GM21447 (cell line): ENCODE results near the gene GNB1.
"Not testable (repeated sequence)": the region's sequence is repeated elsewhere in the genome, so short reads cannot be mapped to it uniquely, and the experiment has no call there.

Source experiments
- ATAC-seq: cut with Tn5 transposase; IDR thresholded peaks from one replicate; pipeline ENCODE4 v1.9.1; 2021; ENCODE audit not compliant: unreplicated experiment

The GNB1 gene

DNA sequence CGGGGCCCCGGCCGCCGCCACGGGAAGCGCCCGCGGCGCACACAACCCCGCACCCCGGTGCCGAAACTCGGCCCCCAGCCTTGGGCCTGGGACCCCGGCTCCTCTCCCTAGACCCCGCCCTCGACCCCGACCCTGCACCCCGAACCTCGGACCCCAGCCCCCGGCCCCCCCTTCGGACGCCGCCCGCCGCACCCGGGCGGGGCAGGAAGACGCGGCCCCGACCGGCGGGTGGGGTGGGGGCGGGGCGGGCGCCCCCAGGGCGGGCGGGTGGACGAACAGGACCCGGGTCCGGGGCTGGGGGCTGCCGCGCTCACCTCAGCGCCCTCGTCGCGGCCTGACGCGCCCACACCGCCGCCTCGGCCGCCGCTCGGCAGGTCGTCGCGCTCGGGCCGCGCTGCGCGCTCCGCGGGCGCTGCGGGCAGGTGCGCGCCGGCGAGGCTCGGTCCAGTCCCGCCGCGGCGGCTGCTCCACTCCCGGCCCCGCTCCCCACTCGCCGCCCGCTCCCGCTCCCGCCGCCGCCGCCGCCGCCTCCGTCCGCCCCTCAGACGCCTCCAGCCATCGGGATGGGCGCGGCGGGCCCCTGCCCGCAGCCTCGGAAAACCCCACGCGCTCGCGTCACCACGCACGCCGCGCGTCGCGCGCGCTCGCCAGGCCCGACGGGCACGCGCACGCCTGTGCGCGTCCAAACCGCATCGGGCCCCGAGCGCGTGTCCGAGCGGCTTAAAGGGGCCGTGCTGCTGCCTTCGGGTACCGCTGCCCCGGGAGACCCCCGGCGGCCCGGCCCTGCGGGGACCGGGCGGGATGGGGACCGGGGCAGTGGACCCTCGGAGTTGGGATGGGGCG, at the start of gene GNB1:
GNB1 (minus strand) TSS at position 582 of the 843 bp plus-strand sequence. CDS start 65,634 bp downstream, outside the sequence.
- peak; percentile 59 for ATAC-seq

DNA sequence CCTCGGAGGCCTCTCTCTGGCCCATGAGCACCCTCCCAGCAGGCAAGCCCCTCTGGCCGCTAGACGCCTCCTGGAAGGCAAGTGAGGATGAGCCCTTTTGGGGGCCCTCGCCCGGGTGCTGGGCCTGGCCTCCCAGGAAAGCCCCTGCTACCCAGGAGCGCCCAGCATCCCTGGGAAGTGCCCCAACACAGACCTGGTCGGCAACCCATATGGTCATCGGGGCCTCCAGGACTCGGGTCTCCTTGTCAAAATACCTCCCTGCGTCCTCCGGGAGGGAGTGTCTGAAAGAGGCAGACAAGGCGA, 49.2 kb upstream of the GNB1 start:
- no peak for ATAC-seq

DNA sequence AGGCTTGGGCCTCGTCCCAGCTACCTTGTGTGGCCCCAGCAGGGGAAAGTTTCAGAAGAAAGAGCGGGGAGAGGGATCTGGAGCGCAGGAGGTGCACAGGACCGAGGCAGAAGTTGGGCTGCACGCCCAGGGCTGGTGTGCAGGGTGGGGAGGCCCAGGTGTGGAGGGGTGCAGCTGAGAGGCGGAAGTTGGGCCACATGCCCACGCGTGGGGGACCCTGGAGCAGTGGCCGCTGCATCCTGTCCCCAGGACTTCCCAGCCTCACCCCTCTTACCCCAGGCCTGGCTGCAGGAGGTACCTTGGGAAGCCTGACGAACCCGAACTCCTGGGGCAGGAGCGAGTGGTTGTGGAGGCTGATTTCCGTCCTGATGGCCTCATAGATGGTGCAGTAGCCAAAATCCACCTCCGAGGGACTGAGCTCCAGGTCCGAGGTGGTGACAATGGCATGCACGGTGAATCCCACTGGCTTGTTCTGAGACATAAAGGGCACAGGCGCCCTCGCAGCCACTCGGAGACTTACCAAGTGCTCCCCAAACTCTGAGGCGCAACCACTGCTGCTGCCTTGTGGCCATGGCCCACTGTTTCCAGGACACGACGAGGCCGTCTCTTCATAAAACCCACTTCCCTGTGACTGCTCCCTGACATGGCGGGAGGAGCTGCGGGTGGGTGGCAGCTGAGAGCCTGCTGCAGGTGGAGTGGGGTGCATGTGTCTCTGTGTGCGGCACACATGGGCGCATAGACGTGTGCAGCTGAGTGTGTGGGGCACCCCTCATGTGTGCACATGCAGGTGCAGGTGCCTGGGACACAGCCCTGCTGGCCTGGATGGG, 48.6 kb upstream of the GNB1 start:
- no peak for ATAC-seq

DNA sequence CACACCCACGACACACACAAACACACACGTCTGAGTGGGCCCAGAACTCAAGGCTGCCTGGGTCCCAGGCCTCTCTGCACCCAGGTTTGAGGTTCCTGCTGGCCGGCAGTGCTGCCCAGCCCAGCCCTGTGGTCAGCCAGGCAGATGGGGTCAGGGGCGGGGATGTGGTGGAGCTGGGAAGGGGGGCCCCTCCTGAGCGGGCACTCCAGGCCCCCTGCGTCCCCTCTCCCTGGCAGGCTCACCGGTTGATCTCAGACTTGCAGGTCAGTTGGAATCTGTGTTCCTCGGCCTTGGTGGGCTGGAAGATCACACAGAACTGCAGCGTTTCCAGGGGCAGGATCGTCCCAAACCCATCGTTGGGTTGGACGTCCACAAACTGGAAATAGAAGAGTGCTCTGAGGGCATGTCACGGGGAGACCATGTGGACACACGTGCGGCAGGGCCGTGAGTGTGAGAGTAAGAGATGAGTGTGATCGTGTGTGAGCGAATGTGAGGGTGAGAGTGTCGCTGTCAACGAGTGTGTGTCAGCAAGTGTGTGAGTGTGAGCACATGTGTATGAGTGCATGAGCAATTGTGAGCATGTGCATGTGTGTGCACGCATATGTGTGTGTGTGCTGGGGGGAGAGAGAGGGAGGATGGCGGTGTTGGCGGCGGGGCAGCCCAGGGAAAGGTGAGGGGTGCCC, 47.9 kb upstream of the GNB1 start:
- no peak for ATAC-seq

DNA sequence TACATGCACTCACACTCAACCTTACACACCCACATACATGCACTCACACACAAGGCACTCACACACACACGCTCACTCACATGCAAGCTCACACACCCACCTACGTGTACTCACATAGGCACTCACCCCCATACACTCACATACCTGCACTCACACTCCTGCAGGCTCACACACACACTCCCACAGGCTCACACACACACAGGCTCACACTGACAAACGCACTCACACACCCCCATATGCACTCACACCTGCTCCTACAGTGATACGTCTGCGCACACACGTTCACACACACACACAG, 47.3 kb upstream of the GNB1 start:
- ATAC-seq = no peak

DNA sequence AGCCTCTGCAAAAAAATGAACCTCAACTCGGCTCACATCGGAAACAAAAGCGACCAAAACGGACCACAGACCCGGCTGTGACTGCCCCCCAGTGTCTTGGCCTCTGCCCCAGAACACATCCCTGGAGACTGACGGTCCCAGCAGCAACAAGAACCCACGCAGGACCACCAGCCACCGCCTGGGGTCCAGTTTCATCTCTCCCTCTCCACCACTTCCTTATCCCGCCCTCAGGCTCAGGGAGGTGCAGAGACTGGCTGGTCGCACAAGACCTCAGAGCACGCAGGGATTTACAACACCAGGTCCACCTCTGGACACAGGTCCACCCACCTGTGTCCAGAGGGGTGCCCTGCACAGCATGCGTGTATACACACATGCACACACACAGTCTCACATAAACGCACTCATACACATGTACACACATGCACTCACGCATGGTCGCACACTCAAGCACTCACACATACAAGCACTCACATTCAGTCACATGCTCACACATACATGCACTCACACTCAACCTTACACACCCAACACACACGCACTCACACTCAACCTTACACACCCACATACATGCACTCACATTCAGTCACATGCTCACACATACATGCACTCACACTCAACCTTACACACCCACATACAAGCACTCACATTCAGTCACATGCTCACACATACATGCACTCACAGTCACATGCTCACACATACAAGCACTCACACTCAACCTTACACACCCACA, 46.8 kb upstream of the GNB1 start:
- no peak for ATAC-seq

DNA sequence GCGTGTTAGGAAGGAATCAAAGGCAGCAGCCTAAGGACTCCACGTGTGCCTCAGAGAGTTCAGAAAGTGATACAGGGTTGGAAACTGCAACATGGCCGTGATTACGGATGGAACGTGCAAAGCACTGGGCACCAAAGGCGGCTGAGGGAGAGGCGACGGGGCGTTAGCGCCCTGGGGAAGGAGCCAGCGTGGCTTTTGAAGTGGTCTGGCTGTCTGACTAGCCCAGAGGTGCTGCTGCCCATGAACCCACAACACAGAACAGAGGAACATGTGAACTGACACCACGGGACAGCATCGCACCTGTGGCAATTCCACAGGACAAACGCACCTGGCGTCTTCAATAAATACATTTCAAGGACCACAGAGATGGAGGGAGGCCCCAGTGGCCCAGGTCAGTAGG, 46.2 kb upstream of the GNB1 start:
- no peak for ATAC-seq

DNA sequence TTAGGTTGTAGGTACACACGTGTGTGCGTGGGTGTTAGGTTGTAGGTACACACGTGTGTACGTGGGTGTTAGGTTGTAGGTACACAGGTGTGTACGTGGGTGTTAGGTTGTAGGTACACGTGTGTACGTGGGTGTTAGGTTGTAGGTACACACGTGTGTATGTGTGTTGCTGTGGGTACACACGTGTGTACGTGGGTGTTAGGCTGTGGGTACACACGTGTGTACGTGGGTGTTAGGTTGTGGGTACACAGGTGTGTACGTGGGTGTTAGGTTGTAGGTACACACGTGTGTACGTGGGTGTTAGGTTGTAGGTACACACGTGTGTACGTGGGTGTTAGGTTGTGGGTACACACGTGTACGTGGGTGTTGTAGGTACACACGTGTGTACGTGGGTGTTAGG, 44.0 kb upstream of the GNB1 start:
- ATAC-seq = not testable (repeated sequence)

DNA sequence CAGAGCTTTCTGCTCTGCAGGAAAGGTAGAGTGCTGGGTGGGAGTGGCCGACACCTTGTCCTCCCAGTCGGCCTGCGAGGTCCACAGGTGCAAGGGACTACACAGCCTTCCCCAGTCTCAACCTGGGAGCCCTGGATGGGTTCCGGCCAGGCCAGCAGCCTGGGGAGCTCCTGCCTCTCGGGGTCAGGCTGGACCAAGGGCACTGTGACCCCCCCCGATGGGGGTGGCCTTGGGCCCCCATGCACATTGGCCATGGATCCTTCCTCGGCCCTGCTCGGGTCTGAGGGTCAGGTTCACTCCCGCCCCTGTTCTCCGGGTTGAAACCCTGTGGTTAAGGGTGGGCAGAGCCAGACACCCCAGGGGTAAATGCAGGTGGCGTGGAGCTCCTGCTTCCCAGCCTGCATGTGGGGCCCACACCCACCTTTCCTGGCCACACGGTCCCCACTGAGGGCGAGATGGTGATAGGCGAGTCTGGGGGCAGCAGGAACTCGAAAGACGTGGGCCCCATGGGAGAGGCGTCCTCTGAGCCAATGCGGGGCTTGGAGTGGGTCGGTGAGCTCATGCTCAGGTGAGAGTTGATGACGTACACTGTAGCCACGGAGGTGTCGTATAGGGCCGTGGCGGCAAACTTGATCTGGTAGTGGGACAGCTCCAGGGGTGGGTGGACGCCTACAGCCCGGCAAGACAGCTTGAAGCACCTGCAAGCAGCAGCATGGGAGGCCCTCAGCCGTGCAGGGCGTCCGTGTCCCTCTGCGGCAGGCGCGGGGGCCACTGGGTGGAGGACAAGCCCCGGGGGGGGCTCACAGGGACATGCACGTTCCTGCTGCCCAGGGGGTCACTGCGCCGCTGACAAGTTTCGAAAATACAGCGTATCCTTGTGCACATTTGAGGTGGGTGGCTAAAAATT, 39.0 kb upstream of the GNB1 start:
- no peak for ATAC-seq

DNA sequence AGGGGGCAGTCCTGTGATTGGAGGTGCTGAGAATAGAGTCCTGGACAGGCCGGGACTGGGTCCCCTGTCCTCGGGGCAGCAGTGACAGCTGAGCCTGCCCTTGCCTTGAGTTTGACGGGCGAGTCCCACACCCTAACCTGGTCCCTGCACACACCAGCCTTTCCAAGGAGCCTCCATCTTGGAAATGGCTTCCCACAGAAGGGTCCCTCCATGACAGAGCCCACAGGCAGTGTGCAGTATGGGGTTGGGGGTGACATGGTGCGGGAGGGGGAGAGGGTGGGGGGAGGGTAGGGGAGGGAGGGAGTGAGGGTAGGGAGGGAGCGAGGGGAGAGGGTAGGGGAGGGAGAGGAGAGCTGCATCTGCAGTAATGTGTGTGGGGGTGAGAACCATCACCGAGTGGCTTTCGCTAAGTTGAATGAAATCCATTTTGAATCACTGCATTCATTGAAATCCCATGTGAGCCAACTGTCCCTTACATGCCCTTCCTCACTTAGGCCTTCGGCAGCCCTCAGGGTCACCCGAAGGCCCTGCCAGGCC, 38.3 kb upstream of the GNB1 start:
- no peak for ATAC-seq

DNA sequence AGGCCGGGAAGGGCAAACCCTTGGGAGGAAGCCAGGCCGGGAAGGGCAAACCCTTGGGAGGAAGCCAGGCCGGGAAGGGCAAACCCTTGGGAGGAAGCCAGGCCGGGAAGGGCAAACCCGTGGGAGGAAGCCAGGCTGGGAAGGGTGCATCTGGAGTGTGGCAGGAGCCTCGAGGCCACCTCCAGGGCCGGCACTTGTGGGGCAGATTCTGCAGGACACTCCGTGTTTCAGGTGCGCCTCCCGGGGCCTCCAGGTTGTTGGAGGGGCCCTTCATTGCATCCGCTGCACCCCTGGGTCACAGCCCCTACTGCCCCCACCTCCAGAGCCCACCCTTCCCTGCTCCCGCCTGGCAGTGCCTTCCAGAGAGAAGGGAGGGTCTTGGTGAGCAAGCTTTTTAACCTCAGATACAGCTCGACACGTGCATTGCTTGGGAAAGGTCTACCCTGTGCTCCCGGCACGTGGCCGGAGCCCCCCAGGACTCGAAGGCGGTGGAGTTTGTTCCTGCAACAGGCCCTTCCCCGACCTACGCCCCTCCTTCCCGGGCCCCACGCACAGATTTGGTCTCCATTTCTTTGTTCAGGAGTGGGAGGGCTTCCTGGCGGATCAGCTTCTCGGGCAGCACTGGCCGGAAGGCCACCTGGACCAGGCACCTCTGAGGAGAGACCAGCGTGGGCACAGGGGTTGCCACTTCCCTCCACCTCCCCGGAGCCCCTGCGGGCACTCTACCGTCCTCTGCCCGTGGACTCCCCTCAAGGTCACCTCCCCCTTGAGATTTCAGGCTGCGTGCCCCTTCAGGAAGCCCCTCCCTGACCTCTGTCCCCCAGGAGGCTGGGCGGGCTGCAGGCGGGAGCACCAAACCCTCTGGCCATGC, 37.6 kb upstream of the GNB1 start:
- no peak for ATAC-seq

DNA sequence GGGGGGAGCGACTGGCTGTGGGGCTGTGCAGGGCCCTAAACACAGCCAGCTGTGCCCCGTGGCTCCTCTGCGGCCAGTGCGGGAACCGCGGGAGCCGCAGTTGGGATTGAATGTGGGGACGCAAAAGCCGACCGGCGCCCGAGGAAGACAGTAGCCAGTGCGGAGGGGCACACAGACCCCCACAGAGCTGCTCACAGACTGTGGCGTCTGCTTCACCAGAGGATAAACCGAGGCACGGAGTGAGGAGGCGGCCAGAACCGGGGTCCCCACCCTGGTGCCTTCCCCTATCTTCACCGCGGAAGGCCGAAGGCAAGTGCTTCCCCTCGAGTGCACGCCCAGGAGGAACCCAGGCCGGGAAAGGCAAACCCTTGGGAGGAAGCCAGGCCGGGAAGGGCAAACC, 36.9 kb upstream of the GNB1 start:
- ATAC-seq = no peak

DNA sequence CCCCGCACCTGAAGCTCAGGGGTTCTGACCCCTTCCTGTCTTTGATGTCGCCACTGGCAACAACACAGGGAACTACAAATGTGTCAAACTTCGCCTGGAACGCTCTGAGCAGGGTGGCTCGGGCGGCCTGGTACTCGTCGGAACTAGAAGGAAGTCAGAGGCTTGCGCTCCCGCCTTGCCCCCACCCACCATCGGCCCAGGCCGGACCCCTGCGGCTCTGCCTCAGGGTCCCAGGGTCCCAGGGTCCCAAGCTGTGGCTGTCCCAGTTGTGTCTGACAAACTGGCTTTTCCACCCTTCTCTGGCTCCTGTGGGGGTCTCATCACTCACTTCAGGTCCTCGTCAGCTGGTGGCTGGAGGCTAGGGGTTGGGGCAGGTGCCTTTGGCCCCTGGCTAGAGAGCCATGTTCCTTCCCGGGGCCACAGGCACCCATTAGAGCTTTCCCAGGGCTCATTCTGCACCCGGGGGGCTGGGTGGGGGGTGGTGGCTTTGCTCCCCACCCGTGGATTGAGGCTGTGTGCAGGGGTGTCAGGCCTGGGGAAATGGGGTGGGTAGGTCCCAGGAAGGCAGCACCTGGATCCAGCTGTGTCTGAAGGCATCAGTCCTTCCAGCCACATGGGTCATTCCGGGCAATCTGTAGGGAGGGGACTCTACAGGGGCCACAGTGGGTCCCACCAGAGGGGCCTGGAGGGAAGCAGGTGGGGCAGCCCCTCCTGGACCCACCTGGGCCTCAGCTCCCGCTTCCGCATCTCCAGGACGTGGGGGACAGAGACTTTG, 36.2 kb upstream of the GNB1 start:
- ATAC-seq = no peak

DNA sequence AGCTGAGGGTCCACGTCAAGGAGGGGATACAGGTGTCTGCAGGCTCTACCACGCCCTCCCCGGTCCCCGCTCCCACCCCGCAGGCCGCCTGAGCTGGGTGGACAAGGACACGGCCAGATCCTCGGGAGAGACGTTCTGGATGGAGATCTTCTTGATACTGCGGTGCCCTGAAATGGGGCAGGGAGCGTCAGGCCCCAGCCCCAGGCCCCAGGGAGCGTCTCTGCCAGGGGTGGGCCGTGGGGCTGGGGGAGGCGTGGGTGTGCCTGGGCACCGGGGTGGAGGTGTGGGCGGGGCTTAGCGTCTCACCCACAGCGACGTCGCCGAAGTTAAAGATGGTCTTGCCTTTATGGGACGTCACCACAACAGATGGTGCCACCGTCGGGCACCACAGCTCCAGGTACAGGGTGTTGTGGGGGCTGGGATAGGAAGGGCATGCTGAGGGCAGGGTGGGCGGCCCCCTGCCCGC, 35.5 kb upstream of the GNB1 start:
- ATAC-seq = no peak

DNA sequence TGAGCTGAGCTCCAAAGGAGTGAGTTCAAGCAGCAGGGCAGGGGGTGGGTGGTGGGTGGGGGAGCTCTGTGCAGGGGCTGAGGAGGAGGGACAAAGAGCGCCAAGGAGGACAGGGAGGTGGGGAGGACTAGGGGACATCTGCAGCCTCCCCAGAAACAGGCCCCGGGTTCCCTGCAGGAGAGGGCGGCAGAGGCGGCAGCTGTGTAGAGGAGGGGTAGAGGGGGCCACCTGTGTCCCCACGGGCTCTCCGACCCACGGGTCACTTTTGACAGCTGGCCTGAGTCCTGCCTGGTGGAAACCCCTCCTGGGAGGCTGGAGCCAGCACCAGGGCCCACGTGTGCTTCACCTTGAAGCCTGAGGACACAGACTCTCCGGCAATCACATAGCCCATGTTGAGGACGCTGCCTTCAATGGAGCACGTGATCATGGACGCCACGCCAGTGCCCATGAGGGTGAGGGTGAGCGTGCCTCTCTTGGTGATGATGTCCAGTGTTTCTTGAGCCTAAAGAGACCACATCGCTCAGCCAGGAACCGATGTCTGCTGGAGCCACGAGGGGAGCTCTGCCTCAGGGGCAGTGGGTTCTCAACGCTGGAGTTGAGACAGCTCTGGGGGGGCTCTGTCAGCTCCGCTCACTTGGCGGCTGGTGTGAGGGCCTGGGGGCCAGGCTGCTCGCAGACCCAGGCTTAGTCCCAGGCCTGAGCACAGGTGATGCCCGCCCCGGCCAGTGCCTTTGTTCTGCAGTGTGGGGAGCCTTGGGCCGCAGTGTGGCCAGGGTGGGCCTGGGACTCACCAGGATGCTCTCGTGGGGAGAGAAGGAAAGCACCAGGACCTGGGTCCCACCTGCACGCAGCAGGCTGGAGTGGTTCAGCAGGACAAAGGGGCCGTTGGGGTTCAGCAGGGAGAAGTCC, 34.8 kb upstream of the GNB1 start:
- ATAC-seq = no peak

DNA sequence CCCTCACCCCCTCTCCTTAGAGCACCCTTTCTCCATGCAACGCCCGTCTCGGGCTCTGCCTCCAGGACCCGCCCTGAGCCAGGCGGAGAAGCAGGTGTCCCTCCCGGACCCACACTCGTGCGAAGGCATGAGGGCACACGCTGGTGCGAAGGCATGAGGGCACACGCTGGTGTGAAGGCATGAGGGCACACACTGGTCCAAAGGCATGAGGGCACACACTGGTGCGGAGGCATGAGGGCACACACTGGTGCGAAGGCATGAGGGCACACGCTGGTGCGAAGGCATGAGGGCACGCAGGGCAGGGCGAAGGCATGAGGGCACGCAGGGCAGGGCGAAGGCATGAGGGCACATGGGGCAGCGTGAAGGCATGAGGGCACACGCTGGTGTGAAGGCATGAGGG, 34.0 kb upstream of the GNB1 start:
- no peak for ATAC-seq

DNA sequence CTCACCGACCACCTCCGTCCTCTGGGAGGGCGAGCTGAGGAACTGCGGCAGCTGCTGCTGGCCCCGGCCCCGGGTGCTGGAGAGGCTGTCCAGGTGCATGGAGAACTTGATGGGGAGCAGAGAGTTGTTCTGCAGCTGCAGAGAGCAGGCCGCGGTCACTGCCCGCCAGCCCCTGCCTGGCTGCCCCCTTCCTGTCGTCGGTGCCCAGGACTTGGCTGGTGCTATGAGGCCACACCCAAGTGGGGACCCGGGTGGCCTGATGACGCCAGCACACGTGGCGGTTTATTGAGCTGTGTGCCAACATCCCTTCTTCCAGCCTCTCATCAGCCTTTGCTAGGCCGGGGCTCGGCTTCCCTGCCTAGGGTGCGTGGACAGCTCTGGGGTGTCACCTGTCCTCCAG, 33.5 kb upstream of the GNB1 start:
- no peak for ATAC-seq
